Measurements from ENCODE around the gene RFT1. TPM values are rescaled to one million over a fixed set of nuclear protein-coding genes. Genes with fewer than 3 reads are reported as not detected.

The RFT1 gene
- total RNA-seq, 1 donor from 2014 or later = 19.2 TPM

- Mint-ChIP-seq H3K27me3 (ENCODE audit: low read depth, unreplicated experiment) (peaks cover 37% of the 10 kb centered on the region), H3K4me1 (ENCODE audit: low read depth, unreplicated experiment) (peaks cover 4% of the 10 kb centered on the region), H3K27ac (ENCODE audit: unreplicated experiment) (no peak overlapping the region), H3K4me3 (ENCODE audit: unreplicated experiment) (no peak overlapping the region), H3K36me3 (ENCODE audit: low read depth, unreplicated experiment) (no peaks in the 10 kb centered on the region), H3K9me3 (ENCODE audit: unreplicated experiment) (no peaks in the 10 kb centered on the region)
- no peaks in the 10 kb centered on the region for H3K36me3 ChIP-seq (ENCODE audit: insufficient read depth, low read length)
- FAIRE-seq (no peak), DNase-seq (ENCODE audit: low read depth) (no peak)
- H3K4me2 ChIP-seq (ENCODE audit: low read length) = no peak overlapping the region
- no peak overlapping the region for H3K9ac ChIP-seq (ENCODE audit: low read length)
- no peak overlapping the region for H3K27ac ChIP-seq (ENCODE audit: low read depth, low read length)
- no peaks in the 10 kb centered on the region for H3K27me3 ChIP-seq (ENCODE audit: insufficient read depth, low read length)
- H3K4me1 ChIP-seq (ENCODE audit: insufficient read depth, low read length) = peaks cover 9% of the 10 kb centered on the region
- H3K9me3 ChIP-seq (ENCODE audit: insufficient read depth, low read depth, low read length) = no peaks in the 10 kb centered on the region
- H3K79me2 ChIP-seq (ENCODE audit: insufficient read depth, low read length) = no peaks in the 10 kb centered on the region
- no peak for TF ChIP-seq EZH2 (IDR thresholded peaks at IDR 0.05; ENCODE audit: insufficient read depth, low read length)
- no peak for TF ChIP-seq CTCF (IDR thresholded peaks at IDR 0.05; ENCODE audit: insufficient read depth, low read depth, low read length)
- H4K20me1 ChIP-seq (ENCODE audit: insufficient read depth, low read length) = no peaks in the 10 kb centered on the region
- H3K4me3 ChIP-seq (ENCODE audit: insufficient read depth, low read depth, low read length) = no peak overlapping the region
- no peak overlapping the region for H2AFZ ChIP-seq (ENCODE audit: low read depth, low read length)
Observed at GRCh38 chr3:53074761-53075742, 55.2 kb downstream of the RFT1 start.

- Histone ChIP-seq H3K9ac (ENCODE audit: low read length) (no peak overlapping the region), H3K36me3 (ENCODE audit: insufficient read depth, low read length) (no peaks in the 10 kb centered on the region), H3K4me1 (ENCODE audit: insufficient read depth, low read length) (peaks cover 9% of the 10 kb centered on the region), H3K4me2 (ENCODE audit: low read length) (no peak overlapping the region), H3K9me3 (ENCODE audit: insufficient read depth, low read depth, low read length) (no peaks in the 10 kb centered on the region), H3K27ac (ENCODE audit: low read depth, low read length) (no peak overlapping the region), H3K27me3 (ENCODE audit: insufficient read depth, low read length) (no peaks in the 10 kb centered on the region), H3K79me2 (ENCODE audit: insufficient read depth, low read length) (no peaks in the 10 kb centered on the region), H2AFZ (ENCODE audit: low read depth, low read length) (no peak overlapping the region), H4K20me1 (ENCODE audit: insufficient read depth, low read length) (no peaks in the 10 kb centered on the region), H3K4me3 (ENCODE audit: insufficient read depth, low read depth, low read length) (no peak overlapping the region)
- H3K4me3 Mint-ChIP-seq (ENCODE audit: unreplicated experiment) = no peak overlapping the region
- peaks cover 4% of the 10 kb centered on the region for H3K4me1 Mint-ChIP-seq (ENCODE audit: low read depth, unreplicated experiment)
- TF ChIP-seq CTCF (IDR thresholded peaks at IDR 0.05; ENCODE audit: insufficient read depth, low read depth, low read length) (no peak), EZH2 (IDR thresholded peaks at IDR 0.05; ENCODE audit: insufficient read depth, low read length) (no peak)
- peaks cover 41% of the 10 kb centered on the region for H3K27me3 Mint-ChIP-seq (ENCODE audit: low read depth, unreplicated experiment)
- FAIRE-seq = no peak
- no peak for DNase-seq (ENCODE audit: low read depth)
- no peaks in the 10 kb centered on the region for H3K9me3 Mint-ChIP-seq (ENCODE audit: unreplicated experiment)
- H3K36me3 Mint-ChIP-seq (ENCODE audit: low read depth, unreplicated experiment) = no peaks in the 10 kb centered on the region
- H3K27ac Mint-ChIP-seq (ENCODE audit: unreplicated experiment) = no peak overlapping the region
Observed at GRCh38 chr3:53074366-53074696, 55.9 kb downstream of the RFT1 start.
